H1 (cell line): ENCODE data around the gene BOLA2. TPM values are rescaled to one million over a fixed set of nuclear protein-coding genes. Genes with fewer than 3 reads are reported as not detected.
"Not testable (repeated sequence)": the region's sequence is repeated elsewhere in the genome, so short reads cannot be mapped to it uniquely, and the experiment has no call there.

ENCODE experiments used
- CTCF ChIA-PET: fragments of 300-600 bp; sonication (Branson Sonifier 250); formaldehyde crosslinking; loops from one replicate; lab custom pipeline; 2021; ENCODE audit not compliant: partially characterized antibody; lab: Charles Lee
- POLR2A ChIA-PET: fragments of 300-600 bp; sonication (Branson Sonifier 250); formaldehyde crosslinking; loops from one replicate; lab custom pipeline; 2021; ENCODE audit warnings: inconsistent platforms; ENCODE audit not compliant: partially characterized antibody; lab: Charles Lee
- DNase-seq, 2 experiments: peaks; one replicate each; pipeline versions ENCODE4 v3.0.0 to v3.0.0-alpha.2; 2010 to 2022; ENCODE audit warnings: low spot score in 2 of 2, low read depth in 1 of 2, mixed read lengths in 1 of 2
- FAIRE-seq: peaks from 2 replicates; lab custom pipeline; 2011; peaks lifted over from hg19 to GRCh38; lab: Jason Lieb, UNC
- H2AFZ ChIP-seq: 2 replicates; pipeline ENCODE4 v1.8.1; 2012; ENCODE audit warnings: low read length, inconsistent platforms
- H2AK5ac ChIP-seq: 2 replicates; pipeline ENCODE4 v1.6.1; 2013; ENCODE audit warnings: low read depth, low read length
- H2BK120ac ChIP-seq: replicated peaks from 2 replicates; pipeline ENCODE3; 2013; ENCODE audit warnings: low read depth, low read length, inconsistent platforms
- H2BK12ac ChIP-seq: 2 replicates; pipeline ENCODE4 v1.6.1; 2013; ENCODE audit warnings: low read depth, low read length
- H2BK15ac ChIP-seq: 2 replicates; pipeline ENCODE4 v1.6.1; 2013; ENCODE audit warnings: low read length
- H2BK20ac ChIP-seq: 2 replicates; pipeline ENCODE4 v1.6.1; 2013; ENCODE audit warnings: low read length
- H2BK5ac ChIP-seq: 2 replicates; pipeline ENCODE4 v1.6.1; 2013; ENCODE audit warnings: low read depth, low read length
- H3K14ac ChIP-seq: 2 replicates; pipeline ENCODE4 v1.6.1; 2013; ENCODE audit warnings: inconsistent platforms; ENCODE audit not compliant: insufficient read length
- H3K18ac ChIP-seq: 2 replicates; pipeline ENCODE4 v1.6.1; 2013; ENCODE audit warnings: low read length; ENCODE audit errors: extremely low read depth
- H3K23ac ChIP-seq: 2 replicates; pipeline ENCODE4 v1.6.1; 2013; ENCODE audit warnings: inconsistent platforms; ENCODE audit not compliant: insufficient read length
- H3K23me2 ChIP-seq: 2 replicates; pipeline ENCODE4 v1.6.1; 2013; ENCODE audit warnings: low read depth, low read length
- H3K27ac ChIP-seq: 2 replicates; pipeline ENCODE4 v1.6.1; 2011; ENCODE audit warnings: low read depth, low read length, inconsistent platforms
- H3K27me3 ChIP-seq, 4 experiments: replicated peaks in 1 of 4; 1 replicate in 1 of 4; 2 replicates in 3 of 4; pipeline versions ENCODE4 v1.6.1 to v1.8.1; 2011 to 2013; ENCODE audit warnings: low read length in 3 of 4, mild to moderate bottlenecking in 3 of 4, inconsistent platforms in 2 of 4, mixed read lengths in 2 of 4, moderate library complexity in 1 of 4; ENCODE audit not compliant: control insufficient read depth in 3 of 4, insufficient read depth in 3 of 4; ENCODE audit errors: extremely low read depth in 1 of 4
- H3K36me3 ChIP-seq, 4 experiments: 2 replicates each; pipeline versions ENCODE4 v1.6.1 to v1.8.1; 2011 to 2013; ENCODE audit warnings: mild to moderate bottlenecking in 4 of 4, low read length in 3 of 4, moderate library complexity in 2 of 4, control low read depth in 1 of 4, inconsistent platforms in 1 of 4; ENCODE audit not compliant: insufficient read depth in 4 of 4, control insufficient read depth in 2 of 4
- H3K4ac ChIP-seq: replicated peaks from 2 replicates; pipeline ENCODE3; 2013; ENCODE audit warnings: low read length, low read depth, mixed read lengths, inconsistent platforms; ENCODE audit not compliant: insufficient read length
- H3K4me1 ChIP-seq, 4 experiments: replicated peaks in 1 of 4; 1 replicate in 1 of 4; 2 replicates in 3 of 4; pipeline versions ENCODE4 v1.6.1 to v1.8.1; 2011 to 2013; ENCODE audit warnings: low read length in 3 of 4, inconsistent platforms in 2 of 4, mixed read lengths in 1 of 4; ENCODE audit not compliant: insufficient read depth in 4 of 4, control insufficient read depth in 3 of 4
- H3K4me2 ChIP-seq, 2 experiments: 2 replicates each; pipeline versions ENCODE4 v1.6.1 to v1.8.1; 2011 to 2013; ENCODE audit warnings: low read depth in 2 of 2, low read length in 2 of 2, control low read depth in 1 of 2, inconsistent platforms in 1 of 2, mild to moderate bottlenecking in 1 of 2; ENCODE audit not compliant: insufficient read depth in 1 of 2
- H3K4me3 ChIP-seq, 4 experiments: fragments of 200-600, 300-600 bp in 1 of 4; sonication (generic), shearing (Covaris generic), sonication (Bioruptor Twin) in 1 of 4; 2 replicates each; pipeline versions ENCODE4 v1.5.1 to v1.8.1; 2011 to 2016; ENCODE audit warnings: low read length in 4 of 4, low read depth in 3 of 4, control low read depth in 2 of 4, inconsistent platforms in 2 of 4, mild to moderate bottlenecking in 2 of 4, mixed read lengths in 1 of 4, moderate library complexity in 1 of 4; ENCODE audit not compliant: insufficient read depth in 2 of 4; ENCODE audit errors: extremely low read depth in 1 of 4
- H3K56ac ChIP-seq: replicated peaks from 2 replicates; pipeline ENCODE3; 2013; ENCODE audit warnings: low read depth, mild to moderate bottlenecking, mixed read lengths, low read length, inconsistent platforms; ENCODE audit not compliant: insufficient read length
- H3K79me1 ChIP-seq: 2 replicates; pipeline ENCODE4 v1.6.1; 2013; ENCODE audit warnings: low read depth, low read length, control low read depth
- H3K79me2 ChIP-seq, 2 experiments: 2 replicates each; pipeline versions ENCODE4 v1.6.1 to v1.8.1; 2012 to 2013; ENCODE audit warnings: low read length in 2 of 2, mild to moderate bottlenecking in 2 of 2, inconsistent platforms in 1 of 2; ENCODE audit not compliant: insufficient read depth in 2 of 2, control insufficient read depth in 1 of 2
- H3K9ac ChIP-seq, 4 experiments: replicated peaks in 1 of 4; 1 replicate in 1 of 4; 2 replicates in 3 of 4; pipeline versions ENCODE4 v1.6.1 to v1.8.1; 2011 to 2013; ENCODE audit warnings: low read depth in 3 of 4, low read length in 3 of 4, control low read depth in 2 of 4, mild to moderate bottlenecking in 2 of 4, moderate library complexity in 2 of 4, inconsistent platforms in 1 of 4; ENCODE audit errors: extremely low read depth in 1 of 4
- H3K9me3 ChIP-seq, 2 experiments: 2 replicates each; pipeline versions ENCODE4 v1.6.1 to v1.8.1; 2012 to 2013; ENCODE audit warnings: mild to moderate bottlenecking in 2 of 2, moderate library complexity in 2 of 2, control low read depth in 1 of 2, inconsistent platforms in 1 of 2, low read depth in 1 of 2, low read length in 1 of 2, mixed read lengths in 1 of 2; ENCODE audit not compliant: insufficient read depth in 2 of 2
- H4K20me1 ChIP-seq, 2 experiments: replicated peaks in 1 of 2; 2 replicates each; pipeline versions ENCODE3 to v1.8.1; 2011 to 2013; ENCODE audit warnings: inconsistent platforms in 2 of 2, low read length in 2 of 2, mild to moderate bottlenecking in 1 of 2; ENCODE audit not compliant: insufficient read depth in 2 of 2, control insufficient read depth in 1 of 2
- H4K5ac ChIP-seq: 2 replicates; pipeline ENCODE4 v1.6.1; 2013; ENCODE audit warnings: low read length, low read depth, mixed read lengths, inconsistent platforms; ENCODE audit not compliant: insufficient read length
- H4K8ac ChIP-seq: 2 replicates; pipeline ENCODE4 v1.8.0; 2013; ENCODE audit warnings: mild to moderate bottlenecking, moderate library complexity, low read length, inconsistent platforms; ENCODE audit not compliant: insufficient read depth; ENCODE audit errors: extremely low read depth
- H4K91ac ChIP-seq: replicated peaks from 2 replicates; pipeline ENCODE3; 2013; ENCODE audit warnings: low read length, mixed read lengths, inconsistent platforms; ENCODE audit not compliant: insufficient read length
- WGBS, 2 experiments: shearing (Covaris generic) in 1 of 2; methylation state at CpG; one replicate each; pipeline versions ENCODE4 v1.1.6 to v1.1.7; 2013 to 2015; ENCODE audit warnings: low lambda C conversion rate in 2 of 2, mixed read lengths in 2 of 2, inconsistent platforms in 1 of 2, low coverage in 1 of 2, missing lambda C conversion rate in 1 of 2; ENCODE audit not compliant: insufficient replicate concordance in 2 of 2, insufficient coverage in 1 of 2, insufficient read length in 1 of 2; ENCODE audit errors: extremely low coverage in 1 of 2, missing lambda C conversion rate in 1 of 2; 5-methylcytosine and 5-hydroxymethylcytosine counted together
- polyA plus RNA-seq, 7 experiments: library from polyadenylated mRNA; depleted of rRNA in 3 of 7; stranded (reverse) in 5 of 7; unstranded in 2 of 7; fragments of >200 nt in 5 of 7; fragments of 200-250 nt in 2 of 7; gene quantifications; 1 replicate in 5 of 7; 2 replicates in 1 of 7; 4 replicates in 1 of 7; pipeline versions ENCODE4 v1.2.1 to v1.2.3, GENCODE V29; 2011 to 2013; ENCODE audit warnings: missing spikeins in 2 of 7, mixed read lengths in 2 of 7
- total RNA-seq: library from RNA; stranded (reverse); fragmentation: NEBNext Ultra II Directional; extraction: Animal tissue kit (Norgen Biotek cat#: 25700); gene quantifications from 2 replicates; pipeline ENCODE4 v1.2.1, GENCODE V29; 2021

Gene BOLA2
- total and polyA plus RNA-seq, 2 of the 8 experiments (the other 6 are each of a cell fraction or from before 2014, with no cell fraction given) = 13.0 to 61.1 TPM

DNA sequence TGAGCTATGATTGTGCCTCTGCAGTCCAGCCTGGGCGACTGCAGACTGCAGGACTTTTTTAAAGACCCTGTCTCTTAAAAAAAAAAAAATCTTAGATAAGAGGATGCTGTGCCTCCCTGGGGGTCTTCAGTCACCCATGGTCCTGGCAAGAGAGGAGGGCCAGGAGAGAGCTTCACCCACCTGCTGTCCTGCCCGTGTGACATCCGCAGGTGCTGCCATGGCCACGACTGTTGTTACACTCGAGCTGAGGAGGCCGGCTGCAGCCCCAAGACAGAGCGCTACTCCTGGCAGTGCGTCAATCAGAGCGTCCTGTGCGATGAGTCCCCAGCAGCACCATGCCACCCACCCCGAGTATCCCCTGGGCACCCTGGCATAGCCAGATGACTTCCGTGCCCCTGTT lies 28.1 kb upstream of the BOLA2 start:
- CTCF ChIA-PET, H3K23ac ChIP-seq, DNase-seq: not testable (repeated sequence)

DNA sequence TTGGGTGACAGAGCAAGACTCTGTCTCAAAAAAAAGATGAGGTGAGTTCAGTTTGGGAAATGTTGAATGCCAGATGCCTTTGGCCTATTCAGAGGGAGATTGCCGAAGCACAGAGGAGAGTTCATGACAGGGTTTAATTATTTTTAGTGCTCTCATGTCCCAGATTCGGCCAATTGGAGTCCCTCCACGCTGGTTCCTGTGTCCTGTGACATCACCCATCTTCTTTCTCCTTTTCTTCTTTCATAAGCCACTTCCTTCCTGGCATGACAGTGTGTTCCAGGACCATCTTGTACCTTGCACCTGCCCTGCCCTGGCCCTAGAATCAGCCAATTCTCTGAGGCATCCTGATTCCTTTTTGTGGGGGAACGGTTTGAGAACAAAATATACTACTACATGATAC lies 17.9 kb upstream of the BOLA2 start:
- H2BK20ac ChIP-seq, H3K79me1 ChIP-seq, H4K20me1 ChIP-seq, H2AK5ac ChIP-seq, H3K27me3 ChIP-seq, DNase-seq, H2BK120ac ChIP-seq, H2BK5ac ChIP-seq, H3K4me3 ChIP-seq, H2AFZ ChIP-seq, H3K9me3 ChIP-seq, POLR2A ChIA-PET, H2BK12ac ChIP-seq, H3K23me2 ChIP-seq, H3K4ac ChIP-seq, H3K4me2 ChIP-seq, H4K91ac ChIP-seq, H4K8ac ChIP-seq, H3K14ac ChIP-seq, H3K36me3 ChIP-seq, CTCF ChIA-PET, H3K56ac ChIP-seq, H3K79me2 ChIP-seq, H3K23ac ChIP-seq, H4K5ac ChIP-seq, H3K4me1 ChIP-seq, H3K9ac ChIP-seq, H3K27ac ChIP-seq, H2BK15ac ChIP-seq, H3K18ac ChIP-seq, FAIRE-seq: not testable (repeated sequence)
- WGBS, 2 experiments = no CpG with 5 or more reads among the region's 4 CpGs

More for the DNA sequence above, 28.1 kb upstream of the BOLA2 start:
- H2BK20ac ChIP-seq, H3K56ac ChIP-seq, H3K27me3 ChIP-seq, H2BK15ac ChIP-seq, H2BK120ac ChIP-seq, H3K9ac ChIP-seq, H4K91ac ChIP-seq, H3K4me1 ChIP-seq, H2AK5ac ChIP-seq, H3K18ac ChIP-seq, H3K14ac ChIP-seq, H2BK5ac ChIP-seq, H3K79me1 ChIP-seq, H3K4me3 ChIP-seq, H2AFZ ChIP-seq, FAIRE-seq, H4K20me1 ChIP-seq, H4K8ac ChIP-seq, H4K5ac ChIP-seq, H3K36me3 ChIP-seq, H3K27ac ChIP-seq, H3K4me2 ChIP-seq, POLR2A ChIA-PET, H3K23me2 ChIP-seq, H3K9me3 ChIP-seq, H3K4ac ChIP-seq, H2BK12ac ChIP-seq, H3K79me2 ChIP-seq: not testable (repeated sequence)
- WGBS, 2 experiments = 93% methylated on average over 6 of the region's 12 CpGs; no CpG with 5 or more reads in 1 of the 2 experiments
